Right lobe of liver (tissue), 6 donors: ENCODE data around the gene GPC4. TPM values are rescaled to one million over a fixed set of nuclear protein-coding genes. Genes with fewer than 3 reads are reported as not detected.
"Not testable (repeated sequence)": the region's sequence is repeated elsewhere in the genome, so short reads cannot be mapped to it uniquely, and the experiment has no call there.

Source experiments
- ATAC-seq, 4 donors: fragments of 200-7000 bp; cut with Tn5 transposase; one replicate each; pipeline ENCODE4 v1.9.1; 2020; ENCODE audit warnings: mild to moderate bottlenecking in 4 of 4, moderate library complexity in 4 of 4
- DNase-seq, 3 donors: peaks; one replicate each; pipeline ENCODE4 v3.0.0-alpha.2; 2020
- H3K27ac ChIP-seq, 3 donors: fragments of 200-600 bp; one replicate each; pipeline ENCODE4 v1.8.0; 2022
- H3K27me3 ChIP-seq, 2 donors: fragments of 200-600 bp; one replicate each; pipeline ENCODE4 v1.8.0; 2022
- H3K36me3 ChIP-seq, 4 donors: fragments of 200-600 bp; sonication (generic) in 1 of 4; one replicate each; pipeline versions ENCODE4 v1.5.1 to v1.8.0; 2017 to 2022; ENCODE audit warnings: control low read depth in 1 of 4
- H3K4me1 ChIP-seq, 4 donors: fragments of 200-600 bp; sonication (generic) in 1 of 4; one replicate each; pipeline versions ENCODE4 v1.5.1 to v1.8.0; 2017 to 2022; ENCODE audit warnings: control low read depth in 1 of 4
- H3K4me3 ChIP-seq, 3 donors: fragments of 200-600 bp; one replicate each; pipeline ENCODE4 v1.8.0; 2022
- H3K9me3 ChIP-seq, 4 donors: fragments of 200-600 bp; sonication (generic) in 1 of 4; one replicate each; pipeline versions ENCODE4 v1.5.1 to v1.8.0; 2017 to 2022; ENCODE audit warnings: control low read depth in 1 of 4
- CTCF ChIP-seq, 4 donors: fragments of 200-600 bp in 3 of 4; fragments of 450-650 bp in 1 of 4; IDR thresholded peaks; one replicate each; pipeline versions ENCODE4 v1.5.1 to v1.8.0; 2016 to 2022; ENCODE audit warnings: antibody characterized with exemption in 4 of 4, mild to moderate bottlenecking in 2 of 4
- POLR2A ChIP-seq: fragments of 450-650 bp; IDR thresholded peaks from one replicate; pipeline ENCODE4 v1.6.1; 2017; ENCODE audit warnings: antibody characterized with exemption, mild to moderate bottlenecking
- WGBS: methylation state at CpG from one replicate; pipeline ENCODE4 v1.1.6; 2018; ENCODE audit warnings: low coverage, low lambda C conversion rate; ENCODE audit not compliant: insufficient coverage; ENCODE audit errors: missing lambda C conversion rate; 5-methylcytosine and 5-hydroxymethylcytosine counted together
- intact Hi-C, 2 donors: fragments of 100-400 bp; cut with DNase I; formaldehyde crosslinking; loops; one replicate each; pipeline versions ENCODE4 v1.11.2 to v1.14.1; 2022
- total RNA-seq, 6 experiments: library from RNA; depleted of rRNA in 2 of 6; stranded (reverse); fragments of >200 nt in 2 of 6; fragmentation: NEBNext Ultra II Directional in 3 of 6; extraction: Animal tissue kit (Norgen Biotek cat#: 25700) in 3 of 6; gene quantifications; one replicate each; pipeline versions ENCODE4 v1.1.0 to v1.2.4, GENCODE V29; 2016 to 2023
- donor health status: DM: no; HTN: yes; CAD: no.
- donor health status: DM: no; HTN: no; CAD: no.
- donor health status: DM: no; HTN: no; CAD: no.
- donor health status: DM: no; HTN: yes; CAD: no.
- donor health status: DM: no; HTN: yes; CAD: no.

Gene GPC4
- total RNA-seq, 6 experiments from 2014 or later, result 0.88 to 2.3 (median 1.2) TPM

- intact Hi-C loops, result loop anchor here in 1 of 2 donors (10.0 kb wide), 1 partner anchor 79 kb away; the partner anchor contains the start of gene TFDP3
- H3K27ac ChIP-seq, result no peak overlapping the region
- DNase-seq (no peak), ATAC-seq (no peak)
- no peaks in the 10 kb centered on the region for H3K36me3 ChIP-seq
- no peak overlapping the region for H3K4me3 ChIP-seq
- no peaks in the 10 kb centered on the region for H3K27me3 ChIP-seq
- 30% methylated on average over 1 of the region's 1 CpG for WGBS
- H3K4me1 ChIP-seq, result no peaks in the 10 kb centered on the region
- H3K9me3 ChIP-seq, result no peaks in the 10 kb centered on the region
- TF ChIP-seq CTCF (IDR thresholded peaks at IDR 0.05), result no peak
- TF ChIP-seq POLR2A, result no peak
These were observed 121.2 kb downstream of the GPC4 start for GRCh38 chrX:133294126-133294525.

- Histone ChIP-seq H3K4me1 (no peaks in the 10 kb centered on the region), H3K36me3 (no peaks in the 10 kb centered on the region), H3K4me3 (no peak overlapping the region), H3K9me3 (no peaks in the 10 kb centered on the region), H3K27ac (no peak overlapping the region), H3K27me3 (no peaks in the 10 kb centered on the region)
- intact Hi-C loops, result loop anchor here in 1 of 2 donors (10.0 kb wide), 1 partner anchor 75 kb away; the partner anchor contains the start of gene TFDP3
- 67% methylated on average over 3 of the region's 4 CpGs for WGBS
- ATAC-seq (no peak), DNase-seq (no peak)
- TF ChIP-seq CTCF (IDR thresholded peaks at IDR 0.05) (no peak), POLR2A (no peak)
These were observed 125.2 kb downstream of the GPC4 start for GRCh38 chrX:133290076-133290475.

GRCh38 chrX:133287860-133288259, 127.4 kb downstream of the GPC4 start:
- Histone ChIP-seq H3K4me3 (no peak overlapping the region), H3K4me1 (no peaks in the 10 kb centered on the region), H3K27me3 (no peaks in the 10 kb centered on the region), H3K9me3 (no peaks in the 10 kb centered on the region), H3K36me3 (no peaks in the 10 kb centered on the region), H3K27ac (no peak overlapping the region)
- ATAC-seq (no peak), DNase-seq (no peak)
- no peak for TF ChIP-seq CTCF (IDR thresholded peaks at IDR 0.05)
- TF ChIP-seq POLR2A, result no peak
- intact Hi-C loops, result no loop called here
- 22% methylated on average over 1 of the region's 1 CpG for WGBS

GRCh38 chrX:133285341-133285740, 129.9 kb downstream of the GPC4 start:
- H3K27me3 ChIP-seq, result no peaks in the 10 kb centered on the region
- H3K9me3 ChIP-seq, result no peaks in the 10 kb centered on the region
- ATAC-seq (no peak), DNase-seq (no peak)
- no peaks in the 10 kb centered on the region for H3K4me1 ChIP-seq
- no peak overlapping the region for H3K27ac ChIP-seq
- no peaks in the 10 kb centered on the region for H3K36me3 ChIP-seq
- TF ChIP-seq CTCF (IDR thresholded peaks at IDR 0.05) (no peak), POLR2A (no peak)
- H3K4me3 ChIP-seq, result no peak overlapping the region
- WGBS, result 57% methylated on average over 4 of the region's 6 CpGs
- intact Hi-C loops, result no loop called here

GRCh38 chrX:133279112-133279730, 136.1 kb downstream of the GPC4 start:
- DNase-seq, H3K4me3 ChIP-seq, H3K27me3 ChIP-seq, intact Hi-C loops, ATAC-seq, H3K27ac ChIP-seq, H3K9me3 ChIP-seq, H3K4me1 ChIP-seq, H3K36me3 ChIP-seq: not testable (repeated sequence)
- WGBS, result 42% methylated on average over 2 of the region's 9 CpGs
